ENCODE data around the gene NDUFA8. TPM values are rescaled to one million over a fixed set of nuclear protein-coding genes. Genes with fewer than 3 reads are reported as not detected.

Gene NDUFA8
- total RNA-seq, 4 donors from 2014 or later, result 39.0 to 84.0 (median 71.9) TPM

DNA sequence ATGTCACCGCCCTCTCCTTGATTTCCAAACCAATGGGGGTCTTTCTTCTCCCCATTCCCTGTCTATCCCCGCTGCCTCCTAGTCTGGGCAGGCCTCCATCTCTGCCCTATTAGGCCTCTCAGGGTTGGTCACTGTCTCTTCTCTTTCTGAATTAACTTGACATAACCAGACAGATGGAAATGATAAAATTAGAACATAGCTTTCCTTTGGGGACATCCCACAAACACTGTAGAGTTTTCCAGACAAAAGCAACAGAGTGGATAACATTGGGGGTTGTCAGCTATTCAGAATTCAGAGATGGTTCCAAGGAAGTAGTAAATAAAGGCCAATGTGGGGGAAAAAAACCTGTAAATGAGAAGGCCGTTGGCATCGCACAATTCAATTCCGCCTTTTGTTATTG is 44.5 kb upstream of the NDUFA8 start:
- TF ChIP-seq POLR2A (IDR thresholded peaks at IDR 0.05) (no peak), EP300 (IDR thresholded peaks at IDR 0.05) (no peak), POLR2AphosphoS5 (IDR thresholded peaks at IDR 0.05) (no peak)
- TF ChIP-seq, protein P1, sequence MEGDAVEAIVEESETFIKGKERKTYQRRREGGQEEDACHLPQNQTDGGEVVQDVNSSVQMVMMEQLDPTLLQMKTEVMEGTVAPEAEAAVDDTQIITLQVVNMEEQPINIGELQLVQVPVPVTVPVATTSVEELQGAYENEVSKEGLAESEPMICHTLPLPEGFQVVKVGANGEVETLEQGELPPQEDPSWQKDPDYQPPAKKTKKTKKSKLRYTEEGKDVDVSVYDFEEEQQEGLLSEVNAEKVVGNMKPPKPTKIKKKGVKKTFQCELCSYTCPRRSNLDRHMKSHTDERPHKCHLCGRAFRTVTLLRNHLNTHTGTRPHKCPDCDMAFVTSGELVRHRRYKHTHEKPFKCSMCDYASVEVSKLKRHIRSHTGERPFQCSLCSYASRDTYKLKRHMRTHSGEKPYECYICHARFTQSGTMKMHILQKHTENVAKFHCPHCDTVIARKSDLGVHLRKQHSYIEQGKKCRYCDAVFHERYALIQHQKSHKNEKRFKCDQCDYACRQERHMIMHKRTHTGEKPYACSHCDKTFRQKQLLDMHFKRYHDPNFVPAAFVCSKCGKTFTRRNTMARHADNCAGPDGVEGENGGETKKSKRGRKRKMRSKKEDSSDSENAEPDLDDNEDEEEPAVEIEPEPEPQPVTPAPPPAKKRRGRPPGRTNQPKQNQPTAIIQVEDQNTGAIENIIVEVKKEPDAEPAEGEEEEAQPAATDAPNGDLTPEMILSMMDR (IDR thresholded peaks at IDR 0.05), result no peak
- Histone ChIP-seq H3K9me3 (no peaks in the 10 kb centered on the region), H3K4me1 (no peaks in the 10 kb centered on the region), H3K27me3 (peaks cover 10% of the 10 kb centered on the region), H3K27ac (no peak overlapping the region), H3K4me3 (no peak overlapping the region), H3K36me3 (no peaks in the 10 kb centered on the region)
- 80 to 82% methylated on average over 3 to 5 of the region's 5 CpGs for WGBS, 2 donors (ENCODE audit: low coverage in 1 of 2)
- no peak for ATAC-seq

DNA sequence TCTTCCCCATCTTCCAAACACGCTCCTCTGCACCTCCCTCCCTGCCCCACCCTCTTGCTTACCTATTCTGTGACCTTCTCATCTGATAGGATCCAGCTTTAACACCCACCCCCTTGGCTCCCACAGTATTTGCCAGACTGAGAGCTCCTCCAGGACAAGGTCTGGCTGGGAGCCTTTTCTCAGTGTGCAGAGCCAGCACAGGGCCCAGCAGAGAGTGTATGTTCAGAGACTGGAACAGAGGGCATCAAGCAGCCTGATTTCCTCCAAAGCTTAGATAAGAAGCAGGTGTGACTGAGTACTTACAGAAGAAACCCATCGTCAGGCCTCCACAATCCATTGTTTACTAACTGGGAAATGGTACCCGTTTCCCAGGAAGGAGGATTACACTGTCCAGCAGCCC is 42.5 kb upstream of the NDUFA8 start:
- ATAC-seq, result no peak
- 83% methylated on average over 2 of the region's 3 CpGs; no CpG with 5 or more reads in 1 of the 2 donors for WGBS, 2 donors (ENCODE audit: low coverage in 1 of 2)
- no peak overlapping the region for H3K27ac ChIP-seq
- H3K4me3 ChIP-seq, result no peak overlapping the region
- no peaks in the 10 kb centered on the region for H3K4me1 ChIP-seq
- no peaks in the 10 kb centered on the region for H3K9me3 ChIP-seq
- H3K36me3 ChIP-seq, result no peaks in the 10 kb centered on the region
- no peak for TF ChIP-seq POLR2AphosphoS5 (IDR thresholded peaks at IDR 0.05)
- no peak for TF ChIP-seq POLR2A (IDR thresholded peaks at IDR 0.05)
- no peak for TF ChIP-seq EP300 (IDR thresholded peaks at IDR 0.05)
- TF ChIP-seq, protein P1 (IDR thresholded peaks at IDR 0.05), result no peak
- peaks cover 9% of the 10 kb centered on the region for H3K27me3 ChIP-seq

DNA sequence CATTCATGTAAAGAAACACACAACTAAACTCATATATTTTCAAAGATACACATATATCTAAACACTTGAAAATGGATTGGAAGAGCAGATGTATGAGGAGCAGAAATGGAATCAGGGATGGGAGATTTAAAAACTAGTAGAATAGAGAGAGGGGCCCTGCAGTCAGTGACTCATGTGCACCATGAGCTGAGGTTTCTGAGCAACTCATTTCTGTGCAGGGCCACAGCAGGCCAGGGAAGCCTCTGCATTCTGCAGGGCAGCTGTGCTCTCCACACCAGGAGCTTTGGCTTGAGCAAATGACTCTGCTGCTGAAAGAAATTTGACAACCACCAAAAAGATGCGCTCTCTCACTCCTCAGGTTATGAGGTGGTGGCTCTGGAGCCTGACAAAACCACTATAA is 42.1 kb upstream of the NDUFA8 start:
- Histone ChIP-seq H3K27me3 (peaks cover 9% of the 10 kb centered on the region), H3K27ac (no peak overlapping the region), H3K4me3 (no peak overlapping the region), H3K4me1 (no peaks in the 10 kb centered on the region), H3K36me3 (no peaks in the 10 kb centered on the region), H3K9me3 (no peaks in the 10 kb centered on the region)
- TF ChIP-seq EP300 (IDR thresholded peaks at IDR 0.05) (no peak), POLR2A (IDR thresholded peaks at IDR 0.05) (no peak), POLR2AphosphoS5 (IDR thresholded peaks at IDR 0.05) (no peak)
- TF ChIP-seq, protein P1 (IDR thresholded peaks at IDR 0.05), result no peak
- WGBS, 2 donors (ENCODE audit: low coverage in 1 of 2), result 83% methylated on average over 1 of the region's 1 CpG; no CpG with 5 or more reads in 1 of the 2 donors
- ATAC-seq, result no peak

DNA sequence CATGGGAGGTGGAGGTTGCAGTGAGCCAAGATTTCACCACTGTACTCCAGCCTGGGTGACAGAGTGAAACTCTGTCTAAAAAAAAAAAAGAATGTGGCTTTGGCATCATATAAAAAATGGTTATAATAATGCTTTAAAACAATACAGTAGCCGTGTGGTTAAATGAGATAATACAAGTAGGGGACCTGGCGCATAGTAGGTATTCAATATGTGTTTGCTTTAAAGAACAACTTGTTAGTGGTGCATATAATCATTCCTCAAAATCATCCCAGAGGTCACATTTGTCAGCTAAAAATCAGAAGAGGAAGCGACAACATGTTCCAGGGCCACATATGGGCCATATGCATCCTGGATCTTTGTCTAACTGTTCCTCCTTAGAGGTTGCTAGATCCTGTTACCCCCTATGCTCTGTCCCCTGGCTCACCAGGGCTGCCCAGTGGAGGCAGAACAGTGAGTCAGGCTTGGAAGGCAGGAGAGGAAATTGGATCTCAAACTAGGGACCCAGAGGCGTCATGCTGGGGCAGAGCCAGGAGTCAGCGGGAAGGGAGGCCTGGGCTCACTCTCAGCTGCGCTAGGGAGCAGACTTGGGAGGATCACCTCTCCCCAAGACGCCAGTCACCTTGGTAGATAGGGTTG is 41.5 kb upstream of the NDUFA8 start:
- Histone ChIP-seq H3K4me3 (no peak overlapping the region), H3K36me3 (no peaks in the 10 kb centered on the region), H3K27ac (no peak overlapping the region), H3K27me3 (peaks cover 9% of the 10 kb centered on the region), H3K4me1 (no peaks in the 10 kb centered on the region), H3K9me3 (no peaks in the 10 kb centered on the region)
- WGBS, 2 donors (ENCODE audit: low coverage in 1 of 2), result 82 to 100% methylated on average over 3 to 7 of the region's 7 CpGs
- TF ChIP-seq EP300 (IDR thresholded peaks at IDR 0.05) (no peak), POLR2A (IDR thresholded peaks at IDR 0.05) (no peak), POLR2AphosphoS5 (IDR thresholded peaks at IDR 0.05) (no peak)
- TF ChIP-seq, protein P1 (IDR thresholded peaks at IDR 0.05), result no peak
- no peak for ATAC-seq

DNA sequence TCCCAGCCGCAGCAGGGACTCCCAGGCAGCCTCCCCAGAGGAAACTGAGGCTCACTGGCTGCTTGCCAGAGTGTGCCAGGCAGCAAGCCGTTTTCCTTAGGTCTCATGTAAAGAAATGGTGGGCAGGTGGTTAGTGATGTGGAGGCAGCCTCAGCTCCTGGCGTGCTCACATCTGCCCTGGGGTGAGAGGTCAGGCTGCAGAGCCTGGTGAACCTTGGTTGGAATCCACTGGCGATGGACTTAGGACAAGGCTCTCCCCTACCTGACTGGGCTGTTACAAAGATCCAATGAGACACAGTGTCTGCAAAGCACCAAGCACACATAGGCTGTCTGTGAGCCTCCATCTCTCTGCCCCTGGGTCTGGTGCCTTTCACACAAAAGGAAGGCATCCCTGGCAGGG is 38.3 kb upstream of the NDUFA8 start:
- Histone ChIP-seq H3K36me3 (no peaks in the 10 kb centered on the region), H3K9me3 (no peaks in the 10 kb centered on the region), H3K27me3 (peaks cover 9% of the 10 kb centered on the region), H3K4me3 (no peak overlapping the region), H3K4me1 (no peaks in the 10 kb centered on the region), H3K27ac (no peak overlapping the region)
- TF ChIP-seq, protein P1 (IDR thresholded peaks at IDR 0.05), result no peak
- TF ChIP-seq EP300 (IDR thresholded peaks at IDR 0.05), result no peak
- TF ChIP-seq POLR2A (IDR thresholded peaks at IDR 0.05), result no peak
- no peak for TF ChIP-seq POLR2AphosphoS5 (IDR thresholded peaks at IDR 0.05)
- WGBS, 2 donors (ENCODE audit: low coverage in 1 of 2), result 83% methylated on average over 1 of the region's 4 CpGs; no CpG with 5 or more reads in 1 of the 2 donors
- ATAC-seq, result no peak
